Activated T-cell treated with anti-CD3 and anti-CD28 coated beads, Interleukin-2, amount 50 U/mL, for 24 hours (primary cell): ENCODE measurements around the gene MYRF.

ENCODE experiments used
- DNase-seq: peaks from one replicate; pipeline ENCODE4 v3.0.0-alpha.2; 2020
- H3K27ac Mint-ChIP-seq: 2 replicates; pipeline ENCODE4 v1.8.0; 2020; ENCODE audit warnings: mild to moderate bottlenecking, mixed read lengths
- H3K27me3 Mint-ChIP-seq: 2 replicates; pipeline ENCODE4 v1.8.0; 2020; ENCODE audit warnings: mixed read lengths
- H3K36me3 Mint-ChIP-seq: 2 replicates; pipeline ENCODE4 v1.8.0; 2020; ENCODE audit warnings: low read depth, mixed read lengths
- H3K4me1 Mint-ChIP-seq: 2 replicates; pipeline ENCODE4 v1.8.0; 2020; ENCODE audit warnings: low read depth, mixed read lengths
- H3K4me3 Mint-ChIP-seq: 2 replicates; pipeline ENCODE4 v1.8.0; 2020; ENCODE audit warnings: mild to moderate bottlenecking, moderate library complexity, mixed read lengths
- H3K9me3 Mint-ChIP-seq: 2 replicates; pipeline ENCODE4 v1.8.0; 2020; ENCODE audit warnings: mixed read lengths

MYRF gene

DNA sequence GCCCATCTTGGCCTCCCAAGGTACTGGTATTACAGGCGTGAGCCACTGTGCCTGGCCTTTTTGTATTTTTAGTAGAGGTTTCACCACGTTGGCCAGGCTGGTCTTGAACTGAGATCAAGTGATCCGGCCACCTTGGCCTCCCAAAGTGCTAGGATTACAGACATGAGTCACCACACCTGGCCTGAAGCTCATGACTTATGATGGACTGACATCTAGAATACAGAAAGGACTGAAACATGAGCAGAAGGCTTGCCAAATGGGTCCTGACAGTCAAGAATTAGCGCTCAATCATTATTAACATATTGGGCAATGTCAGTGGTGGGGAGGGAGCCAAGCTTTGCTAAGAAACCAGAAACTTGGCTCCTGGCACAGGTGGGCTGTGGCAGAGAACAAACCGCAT is 59.4 kb downstream of the MYRF start:
- no peak for DNase-seq
- peaks cover 17% of the 10 kb centered on the region for H3K4me1 Mint-ChIP-seq
- no peaks in the 10 kb centered on the region for H3K9me3 Mint-ChIP-seq
- H3K36me3 Mint-ChIP-seq: peaks cover 43% of the 10 kb centered on the region
- no peak overlapping the region for H3K4me3 Mint-ChIP-seq
- H3K27ac Mint-ChIP-seq: no peak overlapping the region
- H3K27me3 Mint-ChIP-seq: peaks cover 25% of the 10 kb centered on the region

DNA sequence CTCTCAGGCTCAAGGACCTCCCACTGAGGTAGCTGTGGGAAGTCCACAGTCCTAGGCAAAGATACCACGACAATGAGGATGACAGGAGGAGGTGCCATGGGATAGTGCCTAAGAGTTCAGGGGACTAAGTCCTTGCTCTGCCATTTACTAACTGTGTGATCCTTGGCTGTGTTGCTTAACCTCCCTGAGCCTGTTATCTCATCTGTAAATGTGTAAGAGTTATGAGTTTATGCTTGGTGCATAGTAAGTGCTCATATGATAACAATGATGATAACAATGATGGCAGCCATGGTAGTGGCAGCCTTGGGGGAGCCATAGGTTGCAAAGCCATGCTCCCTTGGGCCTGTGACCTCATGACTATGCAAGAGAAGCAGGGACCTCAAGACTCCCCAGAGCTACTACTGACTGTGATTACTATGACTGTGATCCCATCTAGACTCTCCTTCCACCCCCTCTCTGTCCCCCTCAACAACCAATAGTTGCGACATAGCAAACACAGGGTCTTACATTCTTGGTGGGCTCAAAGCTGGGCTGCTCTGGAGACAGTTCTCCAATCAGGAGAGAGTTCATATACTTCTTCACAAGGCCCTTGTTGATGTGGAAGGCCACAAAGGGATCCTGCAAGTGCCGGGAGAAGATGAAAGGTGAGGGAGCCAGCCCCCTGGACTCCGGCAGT is 60.4 kb downstream of the MYRF start:
- Mint-ChIP-seq H3K9me3 (no peaks in the 10 kb centered on the region), H3K4me1 (peaks cover 24% of the 10 kb centered on the region), H3K27me3 (peaks cover 35% of the 10 kb centered on the region), H3K27ac (no peak overlapping the region), H3K4me3 (no peak overlapping the region), H3K36me3 (peaks cover 34% of the 10 kb centered on the region)
- DNase-seq: no peak

DNA sequence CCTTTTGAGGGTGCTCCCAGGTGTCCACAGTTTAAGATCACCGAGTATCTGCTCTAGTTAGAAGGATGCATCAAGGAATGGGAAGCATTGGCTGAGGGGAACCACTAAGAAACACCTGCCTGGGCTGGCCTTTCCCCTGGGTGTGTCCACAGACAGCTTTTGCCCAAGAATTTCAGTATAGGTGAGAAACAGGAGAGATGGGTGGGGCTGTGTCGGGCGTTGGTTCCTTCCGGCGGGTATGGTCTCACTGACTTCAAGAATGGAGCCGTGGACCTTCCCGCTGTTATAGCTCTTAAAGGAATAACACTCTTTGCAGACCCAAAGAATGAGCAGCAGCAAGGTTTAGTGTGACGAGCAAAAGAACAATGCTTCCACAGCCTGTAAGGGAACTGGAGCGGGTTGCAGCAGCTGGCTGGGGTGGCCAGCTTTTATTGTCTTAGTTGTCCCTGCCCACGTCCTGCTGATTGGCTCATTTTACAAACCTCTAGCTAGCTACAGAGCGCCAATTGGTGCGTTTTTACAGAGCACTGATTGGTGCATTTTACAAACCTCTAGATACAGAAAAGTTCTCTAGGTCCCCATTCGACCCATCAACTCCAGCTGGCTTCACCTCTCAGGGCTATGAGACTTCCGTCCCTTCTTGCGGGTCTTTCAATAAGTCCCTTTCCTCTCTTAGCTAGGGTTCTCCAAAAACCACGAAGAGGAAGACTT is 62.0 kb downstream of the MYRF start:
- Mint-ChIP-seq H3K4me3 (peak overlapping the region; percentile 86), H3K27ac (peak overlapping the region; percentile 71), H3K27me3 (peaks cover 38% of the 10 kb centered on the region), H3K4me1 (peaks cover 24% of the 10 kb centered on the region), H3K36me3 (peaks cover 28% of the 10 kb centered on the region), H3K9me3 (no peaks in the 10 kb centered on the region)
- no peak for DNase-seq

DNA sequence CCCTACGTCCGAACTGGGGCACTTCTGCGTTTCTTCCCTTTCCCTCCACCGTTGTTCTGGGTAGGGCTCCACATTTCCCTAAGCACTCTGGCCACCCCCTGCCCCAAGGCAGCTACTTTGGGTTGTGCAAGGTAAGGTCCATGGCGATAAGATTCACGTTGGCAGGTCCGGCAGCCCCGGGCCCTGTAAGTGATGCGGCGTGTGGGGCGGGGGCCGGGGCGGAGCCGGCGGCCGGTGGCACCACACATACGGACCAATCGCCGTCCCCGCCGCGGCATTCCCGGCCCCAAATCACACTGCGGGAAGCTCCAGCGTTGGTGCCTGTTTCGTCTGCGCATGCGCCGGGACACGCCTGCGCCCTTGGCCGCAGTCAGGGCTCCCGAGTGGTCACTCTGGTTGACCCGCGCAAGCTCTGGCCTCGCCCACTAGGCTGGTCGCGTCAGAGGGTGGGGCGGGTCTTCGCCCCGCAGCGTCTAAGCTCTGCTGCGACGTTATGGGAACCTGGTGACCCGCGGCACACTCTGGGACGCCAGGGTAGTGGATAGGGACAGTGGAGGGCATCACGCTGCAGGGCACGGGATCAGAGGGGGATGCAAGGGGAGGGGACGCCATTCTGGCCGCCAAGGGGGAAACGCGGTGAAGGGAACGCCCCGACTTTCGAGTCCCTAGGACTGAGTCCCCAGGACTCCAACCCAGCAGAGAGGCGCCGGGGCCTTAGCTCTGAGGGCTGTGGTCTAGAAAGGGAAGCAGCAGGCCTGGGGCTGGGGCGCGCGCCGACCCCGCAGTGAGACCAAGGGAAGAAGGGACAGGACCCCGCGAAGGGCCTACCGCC is 62.7 kb downstream of the MYRF start:
- no peaks in the 10 kb centered on the region for H3K9me3 Mint-ChIP-seq
- DNase-seq: peak; percentile 70
- H3K4me1 Mint-ChIP-seq: peaks cover 24% of the 10 kb centered on the region
- peaks cover 23% of the 10 kb centered on the region for H3K36me3 Mint-ChIP-seq
- peaks cover 38% of the 10 kb centered on the region for H3K27me3 Mint-ChIP-seq
- H3K4me3 Mint-ChIP-seq: peak overlapping the region; percentile 86
- peak overlapping the region; percentile 71 for H3K27ac Mint-ChIP-seq

DNA sequence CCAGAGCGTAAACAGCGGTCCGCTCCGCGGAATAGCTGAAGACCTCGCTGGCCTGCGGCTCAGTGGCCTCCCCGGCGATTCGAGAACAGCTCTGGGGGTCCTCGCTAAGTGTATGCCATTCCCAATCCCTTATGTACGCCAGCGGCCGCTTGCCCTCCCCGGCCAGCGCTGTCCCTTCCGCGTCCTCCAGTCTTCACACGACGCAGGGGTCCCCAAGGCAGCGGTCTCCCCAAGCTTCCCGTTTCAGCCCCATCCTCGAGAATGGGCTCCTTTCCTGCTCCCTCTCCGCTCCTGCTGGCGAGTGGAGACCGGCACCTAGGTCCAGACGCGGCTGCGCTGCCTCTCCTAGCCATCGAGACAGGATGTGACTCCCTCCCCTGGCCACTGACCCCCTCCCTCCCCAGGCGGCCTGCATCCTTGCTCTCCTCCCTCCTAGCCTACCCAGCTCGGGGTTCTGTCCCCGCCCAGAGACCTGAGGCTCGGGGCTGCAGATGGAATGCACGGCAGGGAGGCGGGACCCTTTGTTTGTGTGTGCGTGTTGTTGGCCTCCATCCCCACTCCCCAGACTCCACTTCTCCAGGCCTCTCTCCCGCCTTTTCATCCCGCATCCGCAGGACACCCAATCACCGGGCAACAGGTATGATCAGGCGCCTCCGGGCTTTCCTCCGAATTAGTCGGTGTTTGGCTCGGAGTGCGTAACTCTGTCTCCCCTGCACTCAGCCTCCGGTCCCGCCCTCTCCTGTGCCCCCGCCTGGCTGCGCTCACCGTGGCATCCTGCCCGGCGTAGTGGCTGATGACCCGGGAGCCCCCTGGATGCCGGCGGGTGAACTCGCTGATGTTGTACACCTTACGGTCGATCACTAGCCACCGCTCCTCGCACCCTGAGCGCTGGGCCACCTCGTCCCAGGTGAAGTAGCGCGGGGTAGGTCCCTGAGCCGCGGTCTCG is 63.6 kb downstream of the MYRF start:
- peaks cover 20% of the 10 kb centered on the region for H3K36me3 Mint-ChIP-seq
- no peaks in the 10 kb centered on the region for H3K9me3 Mint-ChIP-seq
- H3K27ac Mint-ChIP-seq: peak overlapping the region; percentile 68
- DNase-seq: peak; percentile 74
- H3K27me3 Mint-ChIP-seq: peaks cover 38% of the 10 kb centered on the region
- peaks cover 24% of the 10 kb centered on the region for H3K4me1 Mint-ChIP-seq
- H3K4me3 Mint-ChIP-seq: peak overlapping the region; percentile 86

DNA sequence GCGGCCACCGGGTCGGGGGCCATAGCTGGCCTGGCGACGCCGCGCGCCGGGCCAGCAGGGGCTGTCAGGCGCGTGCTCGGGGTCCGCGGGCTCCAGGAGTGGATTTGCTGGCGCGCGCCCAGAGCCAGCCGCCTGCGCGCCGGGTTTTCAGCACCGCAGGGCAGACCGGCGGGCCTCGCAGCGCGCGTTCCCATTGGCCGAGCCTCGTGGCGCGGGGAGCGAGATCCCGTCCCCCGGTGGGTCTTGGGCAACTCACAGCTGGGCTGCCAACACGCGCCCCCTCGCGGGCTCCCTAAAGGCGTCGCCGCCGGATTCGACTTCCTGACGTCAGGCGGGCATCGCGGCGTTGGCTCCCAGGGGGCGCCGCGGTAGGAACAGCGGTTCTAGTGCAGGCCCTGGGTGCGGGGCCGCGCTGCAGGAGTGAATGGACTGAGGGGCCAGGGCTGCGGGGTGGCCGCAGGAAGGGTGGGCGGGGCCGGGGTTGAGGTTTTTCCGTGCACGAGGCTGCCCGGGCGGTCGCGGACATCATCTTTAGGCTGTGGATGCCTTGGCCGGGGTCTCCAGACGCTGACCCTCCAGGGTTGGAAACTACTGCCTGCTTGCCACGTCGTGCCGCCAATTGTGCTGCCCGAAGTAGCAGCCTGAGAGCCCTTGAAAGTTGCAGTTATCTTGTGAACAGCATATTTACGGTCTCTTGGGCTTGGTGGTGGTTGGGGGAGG is 64.5 kb downstream of the MYRF start, which contains the start of gene FADS1:
FADS1 (minus strand) TSS at position 268 of the 720 bp plus-strand sequence; CDS start at position 194, 74 bp downstream.
- DNase-seq: peak; percentile 83
- Mint-ChIP-seq H3K27ac (peak within 1 kb of the TSS; percentile 68), H3K4me1 (peaks cover 24% of the 10 kb centered on the region), H3K27me3 (peaks cover 41% of the 10 kb centered on the region), H3K36me3 (peaks cover 17% of the 10 kb centered on the region), H3K9me3 (no peaks in the 10 kb centered on the region), H3K4me3 (peak within 1 kb of the TSS; percentile 86)

DNA sequence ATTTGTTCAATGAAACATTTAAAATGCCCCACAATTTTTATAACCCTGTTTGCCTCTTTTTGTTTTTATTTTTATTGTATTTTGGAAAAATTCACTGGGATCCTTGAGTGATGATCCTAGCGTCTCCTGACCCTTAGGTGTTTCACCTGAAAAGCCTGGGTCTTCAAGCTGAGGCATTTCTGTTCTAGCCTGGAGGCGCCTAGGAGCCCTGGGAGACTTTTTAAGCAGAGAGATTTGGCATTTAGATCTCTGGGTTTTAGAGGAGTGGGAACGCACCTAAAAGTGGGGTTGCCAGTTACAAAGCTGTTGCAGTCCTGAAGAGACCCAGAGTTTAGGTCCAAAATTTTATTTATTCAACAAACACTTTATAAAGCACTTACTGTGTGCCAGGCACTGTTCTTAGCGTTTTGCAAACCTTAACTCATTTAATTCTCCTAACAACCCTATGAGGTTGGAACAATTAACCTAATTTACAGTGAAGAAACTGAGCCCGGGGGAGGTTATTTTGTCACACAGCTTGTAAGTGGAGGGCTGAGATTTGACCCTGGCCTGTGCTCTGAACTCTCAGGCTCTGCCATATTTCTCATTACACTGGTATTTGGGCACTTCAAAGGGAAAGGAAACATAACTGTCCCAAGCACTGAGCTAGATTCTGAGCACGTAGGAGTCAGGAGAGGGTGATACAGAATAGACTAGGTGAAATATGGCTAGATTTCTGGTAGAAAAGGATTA is 65.2 kb downstream of the MYRF start:
- H3K4me3 Mint-ChIP-seq: peak overlapping the region; percentile 86
- no peak for DNase-seq
- peaks cover 41% of the 10 kb centered on the region for H3K27me3 Mint-ChIP-seq
- H3K27ac Mint-ChIP-seq: no peak overlapping the region
- H3K36me3 Mint-ChIP-seq: peaks cover 10% of the 10 kb centered on the region
- H3K9me3 Mint-ChIP-seq: no peaks in the 10 kb centered on the region
- H3K4me1 Mint-ChIP-seq: peaks cover 24% of the 10 kb centered on the region

DNA sequence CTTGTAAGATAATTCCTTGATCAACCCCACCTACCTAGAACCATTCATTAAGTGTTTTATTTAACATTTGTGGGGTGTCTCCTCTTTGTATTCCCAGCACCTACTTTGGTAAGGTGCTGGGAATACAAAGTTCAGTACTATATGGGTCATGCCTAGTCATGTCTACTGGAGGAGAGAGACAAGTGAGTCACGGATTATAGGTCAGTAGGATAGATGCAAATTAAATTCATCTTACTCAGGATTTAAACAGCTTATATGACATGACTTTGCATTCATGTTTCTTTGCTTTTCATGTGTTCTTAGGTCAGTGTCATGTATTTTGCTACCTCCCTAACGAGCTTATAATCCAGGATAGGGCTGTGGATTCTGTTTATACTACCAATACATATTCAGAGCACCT is 67.7 kb downstream of the MYRF start:
- H3K4me1 Mint-ChIP-seq: peaks cover 18% of the 10 kb centered on the region
- DNase-seq: no peak
- peaks cover 6% of the 10 kb centered on the region for H3K36me3 Mint-ChIP-seq
- peaks cover 28% of the 10 kb centered on the region for H3K27me3 Mint-ChIP-seq
- H3K9me3 Mint-ChIP-seq: no peaks in the 10 kb centered on the region
- no peak overlapping the region for H3K27ac Mint-ChIP-seq
- no peak overlapping the region for H3K4me3 Mint-ChIP-seq

DNA sequence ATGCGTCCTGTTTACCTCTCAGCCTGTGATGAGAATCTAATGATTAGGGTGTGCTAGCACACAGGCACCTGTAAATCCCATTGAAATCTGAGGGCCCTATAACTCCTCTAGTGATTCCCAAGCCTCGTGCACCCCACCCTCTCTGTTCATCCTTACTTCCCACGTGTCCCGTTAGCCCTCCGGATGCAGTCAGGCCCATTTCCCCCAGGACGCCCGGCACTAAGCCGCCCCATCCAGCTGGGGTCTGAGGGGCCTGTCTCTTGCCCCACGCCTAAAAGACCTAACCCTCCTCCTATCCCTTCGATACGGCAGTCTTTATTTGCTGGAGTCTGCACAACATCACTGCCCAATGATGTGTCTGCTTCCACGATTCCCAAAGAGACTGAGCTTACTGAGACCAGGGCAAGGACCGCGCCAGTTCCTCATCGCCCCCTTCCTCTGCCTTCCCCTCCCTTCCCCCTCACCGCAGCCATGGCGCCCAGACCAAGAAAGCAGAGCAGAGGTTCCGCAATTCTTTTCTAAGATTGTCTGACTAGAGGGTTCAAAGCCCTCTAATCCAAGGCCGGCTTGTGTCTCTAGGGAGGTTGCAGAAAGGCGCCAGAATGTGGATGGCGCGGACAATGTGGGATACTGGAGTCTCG is 74.6 kb downstream of the MYRF start:
- Mint-ChIP-seq H3K27me3 (peaks cover 53% of the 10 kb centered on the region), H3K27ac (peak overlapping the region; percentile 55), H3K4me1 (peaks cover 20% of the 10 kb centered on the region), H3K9me3 (no peaks in the 10 kb centered on the region), H3K4me3 (peak overlapping the region; percentile 84), H3K36me3 (peaks cover 1% of the 10 kb centered on the region)
- DNase-seq: no peak

DNA sequence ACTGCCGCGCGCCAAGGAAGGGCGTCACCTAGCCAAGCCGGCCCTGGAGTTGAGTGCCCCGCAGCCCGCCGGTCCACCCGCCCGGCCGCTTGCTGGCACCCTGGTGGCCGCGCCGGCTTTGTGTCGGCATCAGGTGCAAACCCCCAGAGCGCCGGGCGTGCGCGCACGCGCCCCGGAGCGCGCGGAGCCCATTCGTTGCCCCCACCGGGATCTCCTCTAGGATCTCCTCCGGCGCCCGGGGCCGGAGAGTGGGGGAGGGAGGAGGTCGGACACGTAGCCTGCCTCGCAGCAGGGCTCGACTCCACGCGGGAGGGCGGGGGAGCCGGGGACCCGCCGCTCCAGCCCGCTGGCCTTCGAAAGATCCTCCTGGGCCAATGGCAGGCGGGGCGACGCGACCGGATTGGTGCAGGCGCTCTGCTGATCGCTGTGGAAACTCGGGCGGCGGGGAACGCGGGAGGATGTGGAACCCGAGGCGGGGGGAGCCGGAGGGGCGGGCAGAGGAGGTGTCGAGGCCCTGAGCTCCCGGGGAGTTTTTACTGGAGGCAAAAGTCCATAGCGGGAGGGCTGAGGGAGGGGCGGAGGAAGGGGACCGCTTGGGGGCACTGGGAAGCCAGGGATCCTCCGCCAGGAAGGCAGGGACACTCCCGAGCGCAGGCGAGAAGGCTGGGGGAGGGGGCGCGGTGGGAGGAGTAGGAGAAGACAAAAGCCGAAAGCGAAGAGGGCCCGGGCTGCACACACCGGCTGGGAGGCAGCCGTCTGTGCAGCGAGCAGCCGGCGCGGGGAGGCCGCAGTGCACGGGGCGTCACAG is 75.3 kb downstream of the MYRF start, which contains the start of gene FADS2:
FADS2 (plus strand) TSS at position 730 of the 808 bp plus-strand sequence. CDS start 91 bp downstream, outside the sequence.
- no peaks in the 10 kb centered on the region for H3K9me3 Mint-ChIP-seq
- peak; percentile 77 for DNase-seq
- H3K4me3 Mint-ChIP-seq: peak within 1 kb of the TSS; percentile 84
- peaks cover 53% of the 10 kb centered on the region for H3K27me3 Mint-ChIP-seq
- H3K36me3 Mint-ChIP-seq: peaks cover 1% of the 10 kb centered on the region
- peaks cover 20% of the 10 kb centered on the region for H3K4me1 Mint-ChIP-seq
- H3K27ac Mint-ChIP-seq: peak within 1 kb of the TSS; percentile 78

DNA sequence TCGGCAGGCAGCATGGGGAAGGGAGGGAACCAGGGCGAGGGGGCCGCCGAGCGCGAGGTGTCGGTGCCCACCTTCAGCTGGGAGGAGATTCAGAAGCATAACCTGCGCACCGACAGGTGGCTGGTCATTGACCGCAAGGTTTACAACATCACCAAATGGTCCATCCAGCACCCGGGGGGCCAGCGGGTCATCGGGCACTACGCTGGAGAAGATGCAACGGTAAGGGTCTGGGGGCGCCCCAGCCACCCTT is 75.9 kb downstream of the MYRF start:
- H3K4me1 Mint-ChIP-seq: peaks cover 22% of the 10 kb centered on the region
- DNase-seq: no peak
- H3K4me3 Mint-ChIP-seq: peak overlapping the region; percentile 84
- H3K27ac Mint-ChIP-seq: peak overlapping the region; percentile 78
- peaks cover 1% of the 10 kb centered on the region for H3K36me3 Mint-ChIP-seq
- H3K9me3 Mint-ChIP-seq: no peaks in the 10 kb centered on the region
- peaks cover 53% of the 10 kb centered on the region for H3K27me3 Mint-ChIP-seq
